Cardiac muscle cell (in vitro differentiated cells and primary cell): Measurements from ENCODE around the gene FGFR3. TPM values are rescaled to one million over a fixed set of nuclear protein-coding genes. Genes with fewer than 3 reads are reported as not detected.

ENCODE experiments used
- DNase-seq, 2 donors: peaks; one replicate each; pipeline versions ENCODE4 v3.0.0 to v3.0.0-alpha.2; 2010 to 2017; ENCODE audit warnings: low read depth in 1 of 2, low spot score in 1 of 2
- H3K27ac ChIP-seq: fragments of 200-600 bp; sonication (generic); 2 replicates; pipeline ENCODE4 v1.5.1; 2016
- H3K27me3 ChIP-seq: fragments of 200-600 bp; sonication (generic); 2 replicates; pipeline ENCODE4 v1.6.0; 2016; ENCODE audit warnings: control low read depth
- H3K36me3 ChIP-seq: fragments of 200-600 bp; sonication (generic); 2 replicates; pipeline ENCODE4 v1.5.1; 2016; ENCODE audit warnings: control low read depth
- H3K4me1 ChIP-seq: fragments of 200-600 bp; sonication (generic); 2 replicates; pipeline ENCODE4 v1.8.1; 2017; ENCODE audit warnings: low read depth, mild to moderate bottlenecking, mixed run types
- H3K4me3 ChIP-seq: fragments of 200-600 bp; sonication (generic); 2 replicates; pipeline ENCODE4 v1.5.1; 2016; ENCODE audit warnings: mild to moderate bottlenecking
- H3K9me3 ChIP-seq: fragments of 200-600 bp; sonication (generic); 2 replicates; pipeline ENCODE4 v1.5.1; 2017; ENCODE audit warnings: low read depth, mild to moderate bottlenecking, control low read depth
- polyA plus RNA-seq: library from polyadenylated mRNA; unstranded; fragments of >200 nt; fragmentation: Nextera tagmentation; extraction: Ambion mirVana; gene quantifications from 2 replicates; pipeline ENCODE4 v1.2.1, GENCODE V29; 2016
- total RNA-seq: library from RNA; depleted of rRNA; stranded (reverse); fragments of >200 nt; gene quantifications from 2 replicates; pipeline ENCODE4 v1.2.3, GENCODE V29; 2016
- TF ChIP-seq, protein P1 (sequence below): IDR thresholded peaks from 2 replicates; pipeline ENCODE4 v1.5.1; 2012; ENCODE audit warnings: low read depth, mild to moderate bottlenecking, low read length

Gene FGFR3
- total and polyA plus RNA-seq, 2 experiments from 2014 or later, result 39.2 to 47.3 TPM

DNA sequence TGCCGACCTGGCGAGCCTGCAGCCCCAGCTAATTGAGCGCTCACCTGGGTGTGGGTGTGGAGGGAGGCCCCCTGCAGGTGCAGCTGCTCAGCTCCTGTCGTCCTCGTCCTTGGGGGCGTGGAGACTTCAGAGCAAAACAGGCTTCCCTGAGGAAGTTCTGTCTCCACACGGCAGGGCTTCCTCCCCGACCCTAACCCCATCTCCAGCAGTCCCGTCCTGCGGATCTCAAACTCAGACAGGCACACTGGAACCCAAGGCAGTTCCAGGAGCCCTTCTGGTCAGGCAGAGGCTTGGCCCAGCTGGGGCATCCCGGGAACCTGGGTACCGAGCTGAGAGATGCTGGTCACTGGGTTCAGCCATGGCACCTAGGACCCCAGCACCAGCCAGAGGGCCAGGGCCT, 47.4 kb upstream of the FGFR3 start:
- DNase-seq, result no peak
- no peaks in the 10 kb centered on the region for H3K9me3 ChIP-seq
- H3K27ac ChIP-seq, result no peak overlapping the region
- TF ChIP-seq, protein P1, sequence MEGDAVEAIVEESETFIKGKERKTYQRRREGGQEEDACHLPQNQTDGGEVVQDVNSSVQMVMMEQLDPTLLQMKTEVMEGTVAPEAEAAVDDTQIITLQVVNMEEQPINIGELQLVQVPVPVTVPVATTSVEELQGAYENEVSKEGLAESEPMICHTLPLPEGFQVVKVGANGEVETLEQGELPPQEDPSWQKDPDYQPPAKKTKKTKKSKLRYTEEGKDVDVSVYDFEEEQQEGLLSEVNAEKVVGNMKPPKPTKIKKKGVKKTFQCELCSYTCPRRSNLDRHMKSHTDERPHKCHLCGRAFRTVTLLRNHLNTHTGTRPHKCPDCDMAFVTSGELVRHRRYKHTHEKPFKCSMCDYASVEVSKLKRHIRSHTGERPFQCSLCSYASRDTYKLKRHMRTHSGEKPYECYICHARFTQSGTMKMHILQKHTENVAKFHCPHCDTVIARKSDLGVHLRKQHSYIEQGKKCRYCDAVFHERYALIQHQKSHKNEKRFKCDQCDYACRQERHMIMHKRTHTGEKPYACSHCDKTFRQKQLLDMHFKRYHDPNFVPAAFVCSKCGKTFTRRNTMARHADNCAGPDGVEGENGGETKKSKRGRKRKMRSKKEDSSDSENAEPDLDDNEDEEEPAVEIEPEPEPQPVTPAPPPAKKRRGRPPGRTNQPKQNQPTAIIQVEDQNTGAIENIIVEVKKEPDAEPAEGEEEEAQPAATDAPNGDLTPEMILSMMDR, result no peak
- no peaks in the 10 kb centered on the region for H3K27me3 ChIP-seq
- H3K4me1 ChIP-seq, result no peaks in the 10 kb centered on the region
- H3K4me3 ChIP-seq, result no peak overlapping the region
- H3K36me3 ChIP-seq, result peaks cover 5% of the 10 kb centered on the region

DNA sequence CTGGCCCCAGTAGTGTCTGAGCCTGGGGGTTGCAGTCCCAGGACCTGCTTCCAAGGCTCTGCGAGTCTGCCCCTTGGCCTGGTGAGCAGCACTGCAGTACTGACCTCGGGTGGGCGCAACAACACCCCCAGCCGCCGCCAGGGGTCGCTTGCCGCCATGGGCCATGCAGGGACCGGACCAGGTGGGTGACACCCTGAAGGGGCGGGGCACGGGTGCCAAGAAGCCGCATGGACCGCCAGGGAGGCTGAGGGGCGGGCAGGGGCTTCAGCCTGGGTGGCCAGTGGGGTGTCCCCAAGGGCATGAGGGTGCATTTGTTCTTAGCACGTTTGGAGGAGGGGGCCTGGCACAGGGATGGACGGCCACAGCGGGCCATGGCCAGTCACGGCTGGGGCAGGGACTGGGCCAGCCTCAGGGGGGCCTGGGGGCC, 46.8 kb upstream of the FGFR3 start:
- DNase-seq, result peak; percentile 74 to 88
- Histone ChIP-seq H3K9me3 (no peaks in the 10 kb centered on the region), H3K4me3 (no peak overlapping the region), H3K27ac (no peak overlapping the region), H3K27me3 (no peaks in the 10 kb centered on the region), H3K4me1 (no peaks in the 10 kb centered on the region), H3K36me3 (peaks cover under 1% of the 10 kb centered on the region)
- TF ChIP-seq, protein P1, result peak; percentile 84

DNA sequence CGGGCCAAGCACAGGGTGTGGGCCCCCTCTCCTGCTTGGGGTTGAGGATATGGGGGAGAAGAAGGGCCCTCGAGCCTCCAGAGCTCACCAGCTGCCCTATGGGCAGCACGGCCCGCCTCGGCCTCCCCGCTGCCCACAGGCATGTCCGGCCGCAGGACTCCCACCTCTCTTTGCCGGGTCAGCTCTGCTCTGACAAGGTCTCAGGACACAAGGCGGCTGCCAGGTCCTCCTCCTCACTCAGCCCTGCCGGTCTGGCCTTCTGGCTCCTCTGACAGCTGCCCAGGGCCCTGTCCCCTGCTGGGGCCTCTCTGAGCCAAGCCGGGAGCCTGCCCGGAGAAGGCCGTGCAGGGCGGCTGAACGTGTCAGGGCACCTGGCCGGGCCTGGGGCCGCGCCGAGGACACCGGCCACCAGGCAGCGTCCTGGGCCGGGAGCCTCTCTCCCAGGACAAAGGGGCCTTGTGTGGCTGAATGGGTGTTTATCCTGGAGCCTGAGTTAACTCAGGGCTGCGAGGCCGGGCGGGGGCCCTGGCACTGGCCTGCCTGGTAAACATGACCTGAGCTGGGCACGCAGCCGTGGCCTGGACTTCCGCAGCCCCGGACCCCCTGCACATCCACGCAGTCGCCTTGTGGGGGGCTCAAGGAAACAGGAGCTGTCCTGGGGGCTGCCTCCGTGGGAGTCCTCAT, 46.0 kb upstream of the FGFR3 start:
- DNase-seq, result peak in 1 of 2 donors; percentile 21
- Histone ChIP-seq H3K27ac (no peak overlapping the region), H3K4me1 (no peaks in the 10 kb centered on the region), H3K36me3 (no peaks in the 10 kb centered on the region), H3K27me3 (no peaks in the 10 kb centered on the region), H3K4me3 (no peak overlapping the region), H3K9me3 (no peaks in the 10 kb centered on the region)
- TF ChIP-seq, protein P1, result no peak

DNA sequence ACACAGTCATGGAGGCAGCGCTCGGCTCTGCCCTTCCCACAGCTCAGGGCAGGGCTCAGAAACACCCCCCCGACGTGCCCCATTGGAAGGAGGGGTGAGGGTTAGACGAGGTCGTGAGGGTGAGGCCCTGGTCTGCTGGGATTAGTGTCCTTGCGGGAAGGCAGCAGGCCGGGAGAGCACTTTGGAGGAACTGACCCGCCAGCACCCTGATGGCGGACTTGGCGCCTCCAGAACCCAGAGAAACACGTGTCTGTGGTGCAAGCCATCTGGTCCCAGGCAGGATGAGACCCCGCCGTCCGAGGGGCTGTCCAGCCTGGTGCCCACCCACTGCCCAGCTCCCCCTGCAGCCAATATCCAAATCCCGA, 45.5 kb upstream of the FGFR3 start:
- Histone ChIP-seq H3K9me3 (no peaks in the 10 kb centered on the region), H3K4me3 (no peak overlapping the region), H3K27me3 (no peaks in the 10 kb centered on the region), H3K4me1 (no peaks in the 10 kb centered on the region), H3K27ac (no peak overlapping the region), H3K36me3 (no peaks in the 10 kb centered on the region)
- TF ChIP-seq, protein P1, result no peak
- no peak for DNase-seq

DNA sequence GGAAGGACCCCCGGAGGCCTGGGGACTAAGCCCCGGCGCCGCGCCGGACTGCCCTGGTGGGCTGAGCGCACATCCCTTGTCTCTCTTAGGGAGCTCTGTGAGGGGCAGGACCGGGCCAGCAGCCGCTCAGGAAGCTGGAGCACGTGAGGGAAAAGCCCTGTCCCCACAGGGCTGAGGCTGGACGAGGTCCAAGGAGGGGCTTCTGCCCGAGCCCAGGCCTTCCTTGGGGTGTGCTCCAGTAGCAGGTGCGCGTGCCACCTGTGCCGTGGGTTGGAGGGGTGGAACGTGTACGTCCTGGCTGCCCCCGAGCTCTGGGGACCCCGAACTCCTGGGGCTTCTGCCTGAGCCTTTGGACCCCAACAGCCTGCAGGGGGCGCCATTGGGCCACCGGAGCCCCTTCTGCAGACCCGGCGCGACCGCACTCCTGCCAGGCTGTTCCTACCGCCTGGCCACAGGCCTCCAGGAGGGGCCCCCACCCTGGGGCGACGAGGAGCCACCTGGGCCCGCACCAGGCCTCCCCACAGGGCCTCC, 44.6 kb upstream of the FGFR3 start:
- H3K4me3 ChIP-seq, result no peak overlapping the region
- no peak overlapping the region for H3K27ac ChIP-seq
- DNase-seq, result peak; percentile 78 to 91
- no peaks in the 10 kb centered on the region for H3K36me3 ChIP-seq
- H3K4me1 ChIP-seq, result peaks cover 4% of the 10 kb centered on the region
- H3K9me3 ChIP-seq, result no peaks in the 10 kb centered on the region
- H3K27me3 ChIP-seq, result no peaks in the 10 kb centered on the region
- TF ChIP-seq, protein P1, result peak; percentile 77
